H1 (cell line): Measurements from ENCODE around the gene GNB5. TPM values are rescaled to one million over a fixed set of nuclear protein-coding genes. Genes with fewer than 3 reads are reported as not detected.
A peak's percentile ranks its signal among the peaks of the same experiment; 100 is the strongest.

Source experiments
- CTCF ChIA-PET: fragments of 300-600 bp; sonication (Branson Sonifier 250); formaldehyde crosslinking; loops from one replicate; lab custom pipeline; 2021; ENCODE audit not compliant: partially characterized antibody; lab: Charles Lee
- POLR2A ChIA-PET: fragments of 300-600 bp; sonication (Branson Sonifier 250); formaldehyde crosslinking; loops from one replicate; lab custom pipeline; 2021; ENCODE audit warnings: inconsistent platforms; ENCODE audit not compliant: partially characterized antibody; lab: Charles Lee
- DNase-seq, 2 experiments: peaks; one replicate each; pipeline versions ENCODE4 v3.0.0 to v3.0.0-alpha.2; 2010 to 2022; ENCODE audit warnings: low spot score in 2 of 2, low read depth in 1 of 2, mixed read lengths in 1 of 2
- FAIRE-seq: peaks from 2 replicates; lab custom pipeline; 2011; peaks lifted over from hg19 to GRCh38; lab: Jason Lieb, UNC
- H2AFZ ChIP-seq: 2 replicates; pipeline ENCODE4 v1.8.1; 2012; ENCODE audit warnings: low read length, inconsistent platforms
- H2AK5ac ChIP-seq: 2 replicates; pipeline ENCODE4 v1.6.1; 2013; ENCODE audit warnings: low read depth, low read length
- H2BK120ac ChIP-seq: replicated peaks from 2 replicates; pipeline ENCODE3; 2013; ENCODE audit warnings: low read depth, low read length, inconsistent platforms
- H2BK12ac ChIP-seq: 2 replicates; pipeline ENCODE4 v1.6.1; 2013; ENCODE audit warnings: low read depth, low read length
- H2BK15ac ChIP-seq: 2 replicates; pipeline ENCODE4 v1.6.1; 2013; ENCODE audit warnings: low read length
- H2BK20ac ChIP-seq: 2 replicates; pipeline ENCODE4 v1.6.1; 2013; ENCODE audit warnings: low read length
- H2BK5ac ChIP-seq: 2 replicates; pipeline ENCODE4 v1.6.1; 2013; ENCODE audit warnings: low read depth, low read length
- H3K14ac ChIP-seq: 2 replicates; pipeline ENCODE4 v1.6.1; 2013; ENCODE audit warnings: inconsistent platforms; ENCODE audit not compliant: insufficient read length
- H3K18ac ChIP-seq: 2 replicates; pipeline ENCODE4 v1.6.1; 2013; ENCODE audit warnings: low read length; ENCODE audit errors: extremely low read depth
- H3K23ac ChIP-seq: 2 replicates; pipeline ENCODE4 v1.6.1; 2013; ENCODE audit warnings: inconsistent platforms; ENCODE audit not compliant: insufficient read length
- H3K23me2 ChIP-seq: 2 replicates; pipeline ENCODE4 v1.6.1; 2013; ENCODE audit warnings: low read depth, low read length
- H3K27ac ChIP-seq: 2 replicates; pipeline ENCODE4 v1.6.1; 2011; ENCODE audit warnings: low read depth, low read length, inconsistent platforms
- H3K27me3 ChIP-seq, 4 experiments: replicated peaks in 1 of 4; 1 replicate in 1 of 4; 2 replicates in 3 of 4; pipeline versions ENCODE4 v1.6.1 to v1.8.1; 2011 to 2013; ENCODE audit warnings: low read length in 3 of 4, mild to moderate bottlenecking in 3 of 4, inconsistent platforms in 2 of 4, mixed read lengths in 2 of 4, moderate library complexity in 1 of 4; ENCODE audit not compliant: control insufficient read depth in 3 of 4, insufficient read depth in 3 of 4; ENCODE audit errors: extremely low read depth in 1 of 4
- H3K36me3 ChIP-seq, 4 experiments: 2 replicates each; pipeline versions ENCODE4 v1.6.1 to v1.8.1; 2011 to 2013; ENCODE audit warnings: mild to moderate bottlenecking in 4 of 4, low read length in 3 of 4, moderate library complexity in 2 of 4, control low read depth in 1 of 4, inconsistent platforms in 1 of 4; ENCODE audit not compliant: insufficient read depth in 4 of 4, control insufficient read depth in 2 of 4
- H3K4ac ChIP-seq: replicated peaks from 2 replicates; pipeline ENCODE3; 2013; ENCODE audit warnings: low read length, low read depth, mixed read lengths, inconsistent platforms; ENCODE audit not compliant: insufficient read length
- H3K4me1 ChIP-seq, 4 experiments: replicated peaks in 1 of 4; 1 replicate in 1 of 4; 2 replicates in 3 of 4; pipeline versions ENCODE4 v1.6.1 to v1.8.1; 2011 to 2013; ENCODE audit warnings: low read length in 3 of 4, inconsistent platforms in 2 of 4, mixed read lengths in 1 of 4; ENCODE audit not compliant: insufficient read depth in 4 of 4, control insufficient read depth in 3 of 4
- H3K4me2 ChIP-seq, 2 experiments: 2 replicates each; pipeline versions ENCODE4 v1.6.1 to v1.8.1; 2011 to 2013; ENCODE audit warnings: low read depth in 2 of 2, low read length in 2 of 2, control low read depth in 1 of 2, inconsistent platforms in 1 of 2, mild to moderate bottlenecking in 1 of 2; ENCODE audit not compliant: insufficient read depth in 1 of 2
- H3K4me3 ChIP-seq, 4 experiments: fragments of 200-600, 300-600 bp in 1 of 4; sonication (generic), shearing (Covaris generic), sonication (Bioruptor Twin) in 1 of 4; 2 replicates each; pipeline versions ENCODE4 v1.5.1 to v1.8.1; 2011 to 2016; ENCODE audit warnings: low read length in 4 of 4, low read depth in 3 of 4, control low read depth in 2 of 4, inconsistent platforms in 2 of 4, mild to moderate bottlenecking in 2 of 4, mixed read lengths in 1 of 4, moderate library complexity in 1 of 4; ENCODE audit not compliant: insufficient read depth in 2 of 4; ENCODE audit errors: extremely low read depth in 1 of 4
- H3K56ac ChIP-seq: replicated peaks from 2 replicates; pipeline ENCODE3; 2013; ENCODE audit warnings: low read depth, mild to moderate bottlenecking, mixed read lengths, low read length, inconsistent platforms; ENCODE audit not compliant: insufficient read length
- H3K79me1 ChIP-seq: 2 replicates; pipeline ENCODE4 v1.6.1; 2013; ENCODE audit warnings: low read depth, low read length, control low read depth
- H3K79me2 ChIP-seq, 2 experiments: 2 replicates each; pipeline versions ENCODE4 v1.6.1 to v1.8.1; 2012 to 2013; ENCODE audit warnings: low read length in 2 of 2, mild to moderate bottlenecking in 2 of 2, inconsistent platforms in 1 of 2; ENCODE audit not compliant: insufficient read depth in 2 of 2, control insufficient read depth in 1 of 2
- H3K9ac ChIP-seq, 4 experiments: replicated peaks in 1 of 4; 1 replicate in 1 of 4; 2 replicates in 3 of 4; pipeline versions ENCODE4 v1.6.1 to v1.8.1; 2011 to 2013; ENCODE audit warnings: low read depth in 3 of 4, low read length in 3 of 4, control low read depth in 2 of 4, mild to moderate bottlenecking in 2 of 4, moderate library complexity in 2 of 4, inconsistent platforms in 1 of 4; ENCODE audit errors: extremely low read depth in 1 of 4
- H3K9me3 ChIP-seq, 2 experiments: 2 replicates each; pipeline versions ENCODE4 v1.6.1 to v1.8.1; 2012 to 2013; ENCODE audit warnings: mild to moderate bottlenecking in 2 of 2, moderate library complexity in 2 of 2, control low read depth in 1 of 2, inconsistent platforms in 1 of 2, low read depth in 1 of 2, low read length in 1 of 2, mixed read lengths in 1 of 2; ENCODE audit not compliant: insufficient read depth in 2 of 2
- H4K20me1 ChIP-seq, 2 experiments: replicated peaks in 1 of 2; 2 replicates each; pipeline versions ENCODE3 to v1.8.1; 2011 to 2013; ENCODE audit warnings: inconsistent platforms in 2 of 2, low read length in 2 of 2, mild to moderate bottlenecking in 1 of 2; ENCODE audit not compliant: insufficient read depth in 2 of 2, control insufficient read depth in 1 of 2
- H4K5ac ChIP-seq: 2 replicates; pipeline ENCODE4 v1.6.1; 2013; ENCODE audit warnings: low read length, low read depth, mixed read lengths, inconsistent platforms; ENCODE audit not compliant: insufficient read length
- H4K8ac ChIP-seq: 2 replicates; pipeline ENCODE4 v1.8.0; 2013; ENCODE audit warnings: mild to moderate bottlenecking, moderate library complexity, low read length, inconsistent platforms; ENCODE audit not compliant: insufficient read depth; ENCODE audit errors: extremely low read depth
- H4K91ac ChIP-seq: replicated peaks from 2 replicates; pipeline ENCODE3; 2013; ENCODE audit warnings: low read length, mixed read lengths, inconsistent platforms; ENCODE audit not compliant: insufficient read length
- ASH2L ChIP-seq: fragments of 200-600, 300-600 bp; sonication (generic); IDR thresholded peaks from one replicate; pipeline ENCODE4 v1.7.1; 2017; ENCODE audit warnings: low read length
- BRCA1 ChIP-seq: IDR thresholded peaks from 2 replicates; pipeline ENCODE4 v1.6.1; 2012; ENCODE audit warnings: low read depth, low read length, improper control_type of control experiment
- CEBPB ChIP-seq: IDR thresholded peaks from 2 replicates; pipeline ENCODE4 v1.6.1; 2012; ENCODE audit warnings: low read depth, low read length
- E2F6 ChIP-seq: IDR thresholded peaks from 2 replicates; pipeline ENCODE4 v1.6.1; 2012; ENCODE audit warnings: inconsistent platforms
- GTF2F1 ChIP-seq: IDR thresholded peaks from 2 replicates; pipeline ENCODE4 v1.6.1; 2012; ENCODE audit warnings: low read depth, low read length, improper control_type of control experiment, borderline replicate concordance
- JUN ChIP-seq: IDR thresholded peaks from 2 replicates; pipeline ENCODE4 v1.6.1; 2011; ENCODE audit warnings: low read depth, mild to moderate bottlenecking, improper control_type of control experiment, low read length
- MAX ChIP-seq: IDR thresholded peaks from 2 replicates; pipeline ENCODE4 v1.6.1; 2012; ENCODE audit warnings: inconsistent platforms
- POLR2A ChIP-seq, 2 experiments: IDR thresholded peaks; 1 replicate in 1 of 2; 2 replicates in 1 of 2; pipeline ENCODE4 v1.6.1; 2011; ENCODE audit warnings: low read depth in 2 of 2, low read length in 2 of 2, mild to moderate bottlenecking in 2 of 2; ENCODE audit errors: control extremely low read depth in 1 of 2
- RAD21 ChIP-seq, 2 experiments: IDR thresholded peaks in 1 of 2; conservative IDR thresholded peaks in 1 of 2; 2 replicates each; pipeline ENCODE4 v1.6.1; 2011; ENCODE audit warnings: low read depth in 2 of 2, low read length in 2 of 2, improper control_type of control experiment in 1 of 2, inconsistent platforms in 1 of 2, mild to moderate bottlenecking in 1 of 2, moderate library complexity in 1 of 2
- RNF2 ChIP-seq: fragments of 200-900, 300-1000 bp; sonication (generic); IDR thresholded peaks from 2 replicates; pipeline ENCODE4 v1.7.1; 2016; ENCODE audit warnings: borderline replicate concordance, low read depth, mild to moderate bottlenecking, antibody characterized with exemption, low read length; ENCODE audit not compliant: poor library complexity, severe bottlenecking; ENCODE audit errors: missing control alignments
- SAP30 ChIP-seq: fragments of 300-600 bp; sonication (generic); IDR thresholded peaks from 2 replicates; pipeline ENCODE4 v1.7.1; 2012; ENCODE audit warnings: low read length, moderate library complexity, mild to moderate bottlenecking, inconsistent platforms; ENCODE audit not compliant: insufficient read depth, insufficient replicate concordance
- SIX5 ChIP-seq: IDR thresholded peaks from 2 replicates; pipeline ENCODE4 v1.6.1; 2011; ENCODE audit warnings: mild to moderate bottlenecking, low read depth, low read length
- TAF7 ChIP-seq: optimal IDR thresholded peaks from 2 replicates; pipeline ENCODE3; 2011; ENCODE audit warnings: low read depth, mild to moderate bottlenecking, inconsistent platforms, low read length, moderate library complexity, borderline replicate concordance
- WGBS, 2 experiments: shearing (Covaris generic) in 1 of 2; methylation state at CpG; one replicate each; pipeline versions ENCODE4 v1.1.6 to v1.1.7; 2013 to 2015; ENCODE audit warnings: low lambda C conversion rate in 2 of 2, mixed read lengths in 2 of 2, inconsistent platforms in 1 of 2, low coverage in 1 of 2, missing lambda C conversion rate in 1 of 2; ENCODE audit not compliant: insufficient replicate concordance in 2 of 2, insufficient coverage in 1 of 2, insufficient read length in 1 of 2; ENCODE audit errors: extremely low coverage in 1 of 2, missing lambda C conversion rate in 1 of 2; 5-methylcytosine and 5-hydroxymethylcytosine counted together
- polyA plus RNA-seq, 7 experiments: library from polyadenylated mRNA; depleted of rRNA in 3 of 7; stranded (reverse) in 5 of 7; unstranded in 2 of 7; fragments of >200 nt in 5 of 7; fragments of 200-250 nt in 2 of 7; gene quantifications; 1 replicate in 5 of 7; 2 replicates in 1 of 7; 4 replicates in 1 of 7; pipeline versions ENCODE4 v1.2.1 to v1.2.3, GENCODE V29; 2011 to 2013; ENCODE audit warnings: missing spikeins in 2 of 7, mixed read lengths in 2 of 7
- total RNA-seq: library from RNA; stranded (reverse); fragmentation: NEBNext Ultra II Directional; extraction: Animal tissue kit (Norgen Biotek cat#: 25700); gene quantifications from 2 replicates; pipeline ENCODE4 v1.2.1, GENCODE V29; 2021

GNB5 gene
- total and polyA plus RNA-seq, 2 of the 8 experiments (the other 6 are each of a cell fraction or from before 2014, with no cell fraction given): 21.7 to 42.5 TPM

GRCh38 chr15:52155878-52156277 lies 35.3 kb downstream of the GNB5 start:
- peaks cover 0 to 8% (median 0%) of the 10 kb centered on the region in 4 experiments; a peak in 5 of 8 replicates for H3K36me3 ChIP-seq
- H3K27ac ChIP-seq: no peak overlapping the region
- no peak overlapping the region for H2AK5ac ChIP-seq
- peaks cover 0 to 4% of the 10 kb centered on the region in 2 experiments for H4K20me1 ChIP-seq
- no peak overlapping the region for H4K91ac ChIP-seq
- H3K23ac ChIP-seq: no peak overlapping the region
- FAIRE-seq: no peak
- no peak overlapping the region for H2BK20ac ChIP-seq
- H3K56ac ChIP-seq: no peak overlapping the region
- CTCF ChIA-PET: interaction anchor here (0.7 to 2.5 kb wide), 3 partner anchors 16 to 251 kb away, joined by 3 to 8 read pairs (median 3); no protein-coding TSS in a partner anchor
- H3K79me2 ChIP-seq: no peaks in the 10 kb centered on the region
- H3K4ac ChIP-seq: no peak overlapping the region
- no peak overlapping the region for H3K14ac ChIP-seq
- H3K9me3 ChIP-seq: no peaks in the 10 kb centered on the region
- H3K18ac ChIP-seq: no peak overlapping the region
- H2AFZ ChIP-seq: no peak overlapping the region
- no peak overlapping the region for H2BK15ac ChIP-seq
- H2BK120ac ChIP-seq: no peak overlapping the region
- H3K4me3 ChIP-seq: no peak overlapping the region
- DNase-seq: peak in 1 of 2 experiments; percentile 28
- H3K23me2 ChIP-seq: no peaks in the 10 kb centered on the region
- H3K79me1 ChIP-seq: no peaks in the 10 kb centered on the region; the same call in 1 of the 2 replicates
- H3K4me2 ChIP-seq: no peak overlapping the region
- POLR2A ChIA-PET: no interaction called here
- no peak overlapping the region for H2BK12ac ChIP-seq
- H3K27me3 ChIP-seq: no peaks in the 10 kb centered on the region
- no peak overlapping the region for H4K5ac ChIP-seq
- H4K8ac ChIP-seq: no peak overlapping the region
- no peak overlapping the region for H2BK5ac ChIP-seq
- WGBS, 2 experiments: 83% methylated on average over 2 of the region's 2 CpGs; no CpG with 5 or more reads in 1 of the 2 experiments
- H3K4me1 ChIP-seq: no peaks in the 10 kb centered on the region
- H3K9ac ChIP-seq: no peak overlapping the region
- TF ChIP-seq RNF2 (no peak), BRCA1 (no peak), ASH2L (no peak), POLR2A (IDR thresholded peaks at IDR 0.05; ENCODE audit: control extremely low read depth in 1 of 2, low read depth in 2 of 2, low read length in 2 of 2) (no peak), MAX (no peak), GTF2F1 (no peak), SAP30 (no peak), CEBPB (no peak), TAF7 (no peak), JUN (no peak), RAD21 (IDR thresholded peaks at IDR 0.05 in 1 of 2, conservative IDR thresholded peaks at IDR 0.05 in 1 of 2; ENCODE audit: low read depth in 2 of 2, low read length in 2 of 2) (no peak), SIX5 (no peak), E2F6 (no peak)
